Measurements from ENCODE around the gene SECISBP2L.

- no peak for TF ChIP-seq LEF1 (IDR thresholded peaks at IDR 0.05; ENCODE audit: borderline replicate concordance)
- TF ChIP-seq SUZ12 (IDR thresholded peaks at IDR 0.05): no peak
- TF ChIP-seq FOXA1 (IDR thresholded peaks at IDR 0.05): no peak
- no peak for TF ChIP-seq ZNF384 (IDR thresholded peaks at IDR 0.05)
- TF ChIP-seq L3MBTL2 (conservative IDR thresholded peaks at IDR 0.05): no peak
- TF ChIP-seq ARNT (IDR thresholded peaks at IDR 0.05): no peak
- no peak for TF ChIP-seq HDGF (IDR thresholded peaks at IDR 0.05; ENCODE audit: borderline replicate concordance)
- TF ChIP-seq BHLHE40 (IDR thresholded peaks at IDR 0.05; ENCODE audit: borderline replicate concordance): no peak
- TF ChIP-seq SP1 (IDR thresholded peaks at IDR 0.05): no peak
- no peak for TF ChIP-seq TARDBP (IDR thresholded peaks at IDR 0.05)
- no peak for TF ChIP-seq FOXM1 (IDR thresholded peaks at IDR 0.05; ENCODE audit: borderline replicate concordance)
Measured at GRCh38 chr15:49045751-49046219, 461 bp downstream of the SECISBP2L start.

Data from HEK293T (cell line).